B cell (primary cell): Measurements from ENCODE around the gene RARRES2. TPM values are rescaled to one million over a fixed set of nuclear protein-coding genes. Genes with fewer than 3 reads are reported as not detected.

Experiments
- ATAC-seq: fragments of 200-7000 bp; cut with Tn5 transposase; one replicate; pipeline ENCODE4 v1.10.0; 2021; ENCODE audit warnings: low read depth, mild to moderate bottlenecking, moderate number of reproducible peaks, moderate library complexity
- CTCF ChIA-PET: fragments of 350-600 bp; sonication (Branson Sonifier 250); formaldehyde crosslinking; loops from one replicate; lab custom pipeline; 2021; ENCODE audit warnings: antibody characterized with exemption, inconsistent platforms; lab: Charles Lee
- POLR2A ChIA-PET: fragments of 350-600 bp; sonication (Branson Sonifier 250); formaldehyde crosslinking; loops from one replicate; lab custom pipeline; 2021; ENCODE audit warnings: antibody characterized with exemption; lab: Charles Lee
- DNase-seq: peaks from one replicate; pipeline ENCODE4 v3.0.0; 2013
- H2AFZ ChIP-seq: 2 replicates; pipeline ENCODE4 v1.6.1; 2012; ENCODE audit warnings: mild to moderate bottlenecking, low read depth, low read length; ENCODE audit not compliant: insufficient read depth, poor library complexity, severe bottlenecking
- H3K27ac ChIP-seq, 2 donors: 1 replicate in 1 of 2; 2 replicates in 1 of 2; pipeline ENCODE4 v1.5.1; 2012 to 2013; ENCODE audit warnings: low read length in 2 of 2, mild to moderate bottlenecking in 2 of 2, moderate library complexity in 1 of 2
- H3K27me3 ChIP-seq, 4 experiments: fragments of 200-600 bp in 1 of 4; sonication (generic) in 1 of 4; replicated peaks in 1 of 4; 1 replicate in 2 of 4; 2 replicates in 2 of 4; pipeline versions ENCODE4 v1.6.1 to v1.7.0; 2013 to 2016; ENCODE audit warnings: low read length in 3 of 4, mild to moderate bottlenecking in 2 of 4, mixed read lengths in 1 of 4, moderate library complexity in 1 of 4; ENCODE audit not compliant: insufficient read depth in 4 of 4, control insufficient read depth in 3 of 4; ENCODE audit errors: control extremely low read depth in 1 of 4
- H3K36me3 ChIP-seq, 2 experiments: replicated peaks in 1 of 2; 1 replicate in 1 of 2; 2 replicates in 1 of 2; pipeline versions ENCODE4 v1.6.1 to v1.7.1; 2013; ENCODE audit warnings: low read length in 1 of 2; ENCODE audit not compliant: insufficient read depth in 2 of 2, control insufficient read depth in 1 of 2; ENCODE audit errors: control extremely low read depth in 1 of 2, extremely low read depth in 1 of 2
- H3K4me1 ChIP-seq, 2 donors: fragments of 200-600 bp in 1 of 2; sonication (generic) in 1 of 2; 1 replicate in 1 of 2; 2 replicates in 1 of 2; pipeline versions ENCODE4 v1.5.1 to v1.6.1; 2013 to 2017; ENCODE audit warnings: low read length in 2 of 2; ENCODE audit not compliant: control insufficient read depth in 2 of 2, insufficient read depth in 2 of 2
- H3K4me2 ChIP-seq: replicated peaks from 2 replicates; pipeline ENCODE3; 2012; ENCODE audit warnings: mild to moderate bottlenecking, low read depth, low read length; ENCODE audit not compliant: poor library complexity, severe bottlenecking
- H3K4me3 ChIP-seq, 5 experiments: fragments of 200-600 bp in 1 of 5; sonication (generic) in 1 of 5; 1 replicate in 3 of 5; 2 replicates in 2 of 5; pipeline versions ENCODE4 v1.5.1 to v1.7.0; 2011 to 2016; ENCODE audit warnings: low read length in 4 of 5, mild to moderate bottlenecking in 4 of 5, low read depth in 2 of 5, control low read depth in 1 of 5, moderate library complexity in 1 of 5; ENCODE audit not compliant: insufficient read depth in 1 of 5; ENCODE audit errors: control extremely low read depth in 1 of 5, extremely low read depth in 1 of 5
- H3K79me2 ChIP-seq: fragments of 200-600 bp; sonication (generic); one replicate; pipeline ENCODE4 v1.6.0; 2016; ENCODE audit warnings: low read length; ENCODE audit not compliant: control insufficient read depth, insufficient read depth
- H3K9ac ChIP-seq: fragments of 200-600 bp; sonication (generic); 2 replicates; pipeline ENCODE4 v1.6.1; 2017; ENCODE audit warnings: mild to moderate bottlenecking, low read length, moderate library complexity
- H3K9me3 ChIP-seq, 3 donors: one replicate each; pipeline versions ENCODE4 v1.6.1 to v1.7.1; 2013; ENCODE audit warnings: low read length in 2 of 3; ENCODE audit not compliant: control insufficient read depth in 2 of 3, insufficient read depth in 1 of 3; ENCODE audit errors: control extremely low read depth in 1 of 3
- H4K20me1 ChIP-seq: 2 replicates; pipeline ENCODE4 v1.6.0; 2012; ENCODE audit warnings: mild to moderate bottlenecking, low read length; ENCODE audit not compliant: insufficient read depth, control insufficient read depth, poor library complexity, severe bottlenecking
- H3K27ac Mint-ChIP-seq: one replicate; pipeline ENCODE4 v1.8.0; 2021; ENCODE audit warnings: mixed read lengths
- H3K27me3 Mint-ChIP-seq: one replicate; pipeline ENCODE4 v1.8.0; 2021; ENCODE audit warnings: mixed read lengths
- H3K4me1 Mint-ChIP-seq: one replicate; pipeline ENCODE4 v1.8.0; 2021; ENCODE audit warnings: mixed read lengths
- H3K4me3 Mint-ChIP-seq: one replicate; pipeline ENCODE4 v1.8.0; 2021; ENCODE audit warnings: mixed read lengths
- H3K9me3 Mint-ChIP-seq: one replicate; pipeline ENCODE4 v1.8.0; 2022; ENCODE audit warnings: mixed read lengths; ENCODE audit not compliant: insufficient read depth
- CTCF ChIP-seq: fragments of 200-600 bp; IDR thresholded peaks from one replicate; pipeline ENCODE4 v1.8.0; 2022; ENCODE audit warnings: antibody characterized with exemption, mild to moderate bottlenecking
- EZH2 ChIP-seq: IDR thresholded peaks from 2 replicates; pipeline ENCODE4 v1.6.1; 2012; ENCODE audit warnings: borderline replicate concordance, low read depth, mild to moderate bottlenecking, moderate library complexity, low read length; ENCODE audit not compliant: insufficient read depth, poor library complexity, severe bottlenecking
- WGBS: methylation state at CpG from one replicate; pipeline ENCODE4 v1.1.5; 2013; ENCODE audit warnings: missing lambda C conversion rate; ENCODE audit not compliant: insufficient coverage; 5-methylcytosine and 5-hydroxymethylcytosine counted together
- intact Hi-C: fragments of 100-400 bp; cut with micrococcal nuclease; formaldehyde crosslinking; loops from one replicate; pipeline ENCODE4 v1.10.0; 2022
- polyA plus RNA-seq: library from polyadenylated mRNA; depleted of rRNA; stranded (reverse); fragments of >200 nt; gene quantifications from 2 replicates; pipeline ENCODE4 v1.2.3, GENCODE V29; 2012
- total RNA-seq, 2 donors: library from RNA; stranded (reverse); fragments of 120-200 nt in 1 of 2; gene quantifications; 1 replicate in 1 of 2; 2 replicates in 1 of 2; pipeline versions ENCODE4 v1.2.3 to v1.2.4, GENCODE V29; 2013 to 2022

Gene RARRES2
- total and polyA plus RNA-seq, 2 donors (not counting 1 experiment from before 2014, with no cell fraction given): not detected

- Mint-ChIP-seq H3K4me3 (no peak overlapping the region), H3K27me3 (no peaks in the 10 kb centered on the region), H3K27ac (no peak overlapping the region), H3K4me1 (peaks cover 61% of the 10 kb centered on the region), H3K9me3 (no peaks in the 10 kb centered on the region)
- Histone ChIP-seq H3K79me2 (no peaks in the 10 kb centered on the region), H3K27me3 (no peaks in the 10 kb centered on the region), H2AFZ (no peak overlapping the region), H3K4me2 (no peak overlapping the region), H3K4me1 (peaks cover 49 to 55% of the 10 kb centered on the region in 2 donors), H3K36me3 (no peaks in the 10 kb centered on the region), H3K4me3 (no peak overlapping the region), H3K9ac (no peak overlapping the region), H3K27ac (no peak overlapping the region), H3K9me3 (no peaks in the 10 kb centered on the region), H4K20me1 (no peaks in the 10 kb centered on the region)
- ChIA-PET CTCF (no interaction called here), POLR2A (interaction anchor here (0.6 to 1.7 kb wide), 2 partner anchors 9 to 85 kb away, joined by 6 to 14 read pairs; no protein-coding TSS in a partner anchor)
- ATAC-seq (no peak), DNase-seq (no peak)
- intact Hi-C loops: loop anchor here (10.0 kb wide), 1 partner anchor 663 kb away; the partner anchor contains the start of genes ABCB8 and ATG9B
- 90% methylated on average over 7 of the region's 7 CpGs for WGBS
- TF ChIP-seq CTCF (no peak), EZH2 (no peak)
Measured at GRCh38 chr7:150361402-150361801, 20.0 kb upstream of the RARRES2 start.

- H3K9me3 Mint-ChIP-seq: no peaks in the 10 kb centered on the region
- ATAC-seq (no peak), DNase-seq (no peak)
- Histone ChIP-seq H3K36me3 (no peaks in the 10 kb centered on the region), H2AFZ (no peak overlapping the region), H3K27me3 (no peaks in the 10 kb centered on the region), H3K9ac (no peak overlapping the region), H4K20me1 (no peaks in the 10 kb centered on the region), H3K27ac (no peak overlapping the region), H3K9me3 (no peaks in the 10 kb centered on the region), H3K4me1 (peaks cover 40 to 49% of the 10 kb centered on the region in 2 donors), H3K4me2 (no peak overlapping the region), H3K79me2 (no peaks in the 10 kb centered on the region), H3K4me3 (no peak overlapping the region)
- ChIA-PET POLR2A (no interaction called here), CTCF (no interaction called here)
- 83% methylated on average over 3 of the region's 5 CpGs for WGBS
- no peaks in the 10 kb centered on the region for H3K27me3 Mint-ChIP-seq
- intact Hi-C loops: loop anchor here (10.0 kb wide), 1 partner anchor 664 kb away; the partner anchor contains the start of genes ABCB8 and ATG9B
- H3K27ac Mint-ChIP-seq: no peak overlapping the region
- peaks cover 56% of the 10 kb centered on the region for H3K4me1 Mint-ChIP-seq
- no peak overlapping the region for H3K4me3 Mint-ChIP-seq
- TF ChIP-seq EZH2 (no peak), CTCF (no peak)
Measured at GRCh38 chr7:150360363-150361058, 19.1 kb upstream of the RARRES2 start.
